HepG2 (cell line): ENCODE data around the gene EEFSEC. TPM values are rescaled to one million over a fixed set of nuclear protein-coding genes. Genes with fewer than 3 reads are reported as not detected.

Experiments
- MYNN ChIP-seq: sonication (generic); formaldehyde crosslinking; IDR thresholded peaks from 2 replicates; pipeline ENCODE4 v1.4.0; 2020; ENCODE audit warnings: mild to moderate bottlenecking, low read depth, missing genetic modification reagents
- SYNCRIP ChIP-seq: fragments of 200-400 bp; formaldehyde crosslinking; IDR thresholded peaks from 2 replicates; pipeline ENCODE4 v1.6.1; 2018; ENCODE audit warnings: mild to moderate bottlenecking, low read depth, low read length; ENCODE audit not compliant: insufficient read depth
- ZFP41 ChIP-seq: sonication (generic); formaldehyde crosslinking; IDR thresholded peaks from 2 replicates; pipeline ENCODE4 v1.4.0; 2020; ENCODE audit warnings: mild to moderate bottlenecking, missing genetic modification reagents, borderline replicate concordance
- ZNF263 ChIP-seq: sonication (generic); formaldehyde crosslinking; IDR thresholded peaks from 2 replicates; pipeline ENCODE4 v1.4.0; 2020; ENCODE audit warnings: missing genetic modification reagents
- ZNF383 ChIP-seq: sonication (generic); formaldehyde crosslinking; IDR thresholded peaks from 2 replicates; pipeline ENCODE4 v1.4.0; 2020; ENCODE audit warnings: missing genetic modification reagents, mild to moderate bottlenecking, borderline replicate concordance
- ZNF558 ChIP-seq: sonication (generic); formaldehyde crosslinking; IDR thresholded peaks from 2 replicates; pipeline ENCODE4 v1.9.0; 2022; ENCODE audit warnings: mild to moderate bottlenecking, missing genetic modification reagents, borderline replicate concordance
- ZNF615 ChIP-seq: sonication (generic); formaldehyde crosslinking; IDR thresholded peaks from 2 replicates; pipeline ENCODE4 v1.5.0; 2020; ENCODE audit warnings: mild to moderate bottlenecking, missing genetic modification reagents, borderline replicate concordance
- ZSCAN31 ChIP-seq: sonication (generic); formaldehyde crosslinking; IDR thresholded peaks from 2 replicates; pipeline ENCODE4 v1.5.0; 2020; ENCODE audit warnings: low read depth, mild to moderate bottlenecking, missing genetic modification reagents
- polyA plus RNA-seq, 8 experiments: library from polyadenylated mRNA; depleted of rRNA in 3 of 8; stranded (reverse) in 7 of 8; unstranded in 1 of 8; fragments of >200 nt; fragmentation: Illumina TruSeq in 4 of 8; extraction: Trizol in 4 of 8; gene quantifications; 2 replicates each; pipeline versions ENCODE4 v1.2.1 to v1.2.3, GENCODE V29; 2011 to 2016; ENCODE audit warnings: low read depth in 4 of 8, missing spikeins in 1 of 8, mixed read lengths in 1 of 8; ENCODE audit not compliant: insufficient read depth in 1 of 8
- total RNA-seq, 5 experiments: library from RNA; depleted of rRNA; stranded (reverse); fragments of >200 nt; fragmentation: Illumina TruSeq; extraction: Trizol; gene quantifications; 2 replicates each; pipeline ENCODE4 v1.2.3, GENCODE V29; 2016; ENCODE audit warnings: low read depth in 1 of 5
- TF ChIP-seq, protein P1 (sequence below): sonication (generic); formaldehyde crosslinking; IDR thresholded peaks from 2 replicates; pipeline ENCODE4 v1.8.0; 2022; ENCODE audit warnings: missing genetic modification reagents, low read depth, mild to moderate bottlenecking, borderline replicate concordance
- TF ChIP-seq, protein P2 (sequence below): sonication (generic); formaldehyde crosslinking; IDR thresholded peaks from 2 replicates; pipeline ENCODE4; 2020; ENCODE audit warnings: missing genetic modification reagents, mild to moderate bottlenecking, borderline replicate concordance
- TF ChIP-seq, protein P3 (sequence below): sonication (generic); formaldehyde crosslinking; IDR thresholded peaks from 2 replicates; pipeline ENCODE4 v1.4.0; 2020; ENCODE audit warnings: mild to moderate bottlenecking, missing genetic modification reagents
- TF ChIP-seq, protein P4 (sequence below), 2 experiments: IDR thresholded peaks; 2 replicates each; pipeline ENCODE4 v1.6.1; 2011 to 2012; ENCODE audit warnings: low read length in 2 of 2, borderline replicate concordance in 1 of 2, low read depth in 1 of 2, mild to moderate bottlenecking in 1 of 2, moderate library complexity in 1 of 2
- TF ChIP-seq, protein P5 (sequence below): sonication (generic); formaldehyde crosslinking; IDR thresholded peaks from 2 replicates; pipeline ENCODE4 v1.8.0; 2022; ENCODE audit warnings: mild to moderate bottlenecking, missing genetic modification reagents, moderate library complexity
- TF ChIP-seq, protein P6 (sequence below): sonication (generic); formaldehyde crosslinking; IDR thresholded peaks from 2 replicates; pipeline ENCODE4 v1.4.0; 2020; ENCODE audit warnings: mild to moderate bottlenecking, missing genetic modification reagents

EEFSEC gene
- total and polyA plus RNA-seq, 2 of the 13 experiments (the other 11 are each of a cell fraction or from before 2014, with no cell fraction given): 6.4 to 24.2 TPM

DNA sequence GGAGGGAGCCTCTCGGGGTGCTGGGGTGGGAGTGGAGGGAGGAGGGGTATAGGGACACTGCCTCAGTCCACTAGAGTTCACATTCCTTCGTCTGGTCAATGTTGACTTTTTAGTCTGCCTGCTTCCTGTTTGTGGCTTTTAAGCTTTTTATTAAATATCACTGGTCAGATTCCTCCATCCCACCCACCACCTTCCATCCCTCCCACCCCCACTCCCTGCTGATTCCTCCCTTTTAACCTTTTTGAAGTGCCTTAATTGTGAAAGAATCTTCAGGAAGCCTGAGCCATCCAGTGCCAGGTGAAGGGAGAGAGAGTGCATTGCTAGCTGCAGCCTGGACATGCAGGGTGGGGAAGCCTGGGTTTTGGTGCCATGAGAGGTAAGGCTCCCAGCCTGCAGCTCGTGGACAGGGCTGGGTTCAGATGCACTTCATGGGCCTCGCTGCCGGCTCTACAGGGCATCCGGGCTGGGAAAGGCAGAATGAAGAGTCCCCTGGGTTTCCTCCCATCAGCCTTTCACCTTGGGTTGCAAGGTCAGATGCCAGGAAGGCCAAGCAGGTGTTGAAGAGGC, 207.5 kb downstream of the EEFSEC start (continued):
- TF ChIP-seq ZFP41 (CRISPR knock-in tag): no peak
- TF ChIP-seq ZNF558 (CRISPR knock-in tag): no peak
- no peak for TF ChIP-seq SYNCRIP
- TF ChIP-seq, protein P1, sequence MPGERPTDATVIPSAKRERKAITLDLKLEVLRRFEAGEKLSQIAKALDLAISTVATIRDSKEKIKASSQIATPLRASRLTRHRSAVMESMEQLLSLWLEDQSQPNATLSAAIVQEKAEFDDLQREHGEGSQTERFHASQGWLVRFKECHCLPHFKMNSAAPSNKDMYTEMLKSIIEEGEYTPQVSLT: no peak
- TF ChIP-seq, protein P2, sequence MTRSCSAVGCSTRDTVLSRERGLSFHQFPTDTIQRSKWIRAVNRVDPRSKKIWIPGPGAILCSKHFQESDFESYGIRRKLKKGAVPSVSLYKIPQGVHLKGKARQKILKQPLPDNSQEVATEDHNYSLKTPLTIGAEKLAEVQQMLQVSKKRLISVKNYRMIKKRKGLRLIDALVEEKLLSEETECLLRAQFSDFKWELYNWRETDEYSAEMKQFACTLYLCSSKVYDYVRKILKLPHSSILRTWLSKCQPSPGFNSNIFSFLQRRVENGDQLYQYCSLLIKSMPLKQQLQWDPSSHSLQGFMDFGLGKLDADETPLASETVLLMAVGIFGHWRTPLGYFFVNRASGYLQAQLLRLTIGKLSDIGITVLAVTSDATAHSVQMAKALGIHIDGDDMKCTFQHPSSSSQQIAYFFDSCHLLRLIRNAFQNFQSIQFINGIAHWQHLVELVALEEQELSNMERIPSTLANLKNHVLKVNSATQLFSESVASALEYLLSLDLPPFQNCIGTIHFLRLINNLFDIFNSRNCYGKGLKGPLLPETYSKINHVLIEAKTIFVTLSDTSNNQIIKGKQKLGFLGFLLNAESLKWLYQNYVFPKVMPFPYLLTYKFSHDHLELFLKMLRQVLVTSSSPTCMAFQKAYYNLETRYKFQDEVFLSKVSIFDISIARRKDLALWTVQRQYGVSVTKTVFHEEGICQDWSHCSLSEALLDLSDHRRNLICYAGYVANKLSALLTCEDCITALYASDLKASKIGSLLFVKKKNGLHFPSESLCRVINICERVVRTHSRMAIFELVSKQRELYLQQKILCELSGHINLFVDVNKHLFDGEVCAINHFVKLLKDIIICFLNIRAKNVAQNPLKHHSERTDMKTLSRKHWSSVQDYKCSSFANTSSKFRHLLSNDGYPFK (CRISPR knock-in tag): no peak
- no peak for TF ChIP-seq ZNF615
- TF ChIP-seq ZNF383 (CRISPR knock-in tag): no peak
- TF ChIP-seq, protein P3, sequence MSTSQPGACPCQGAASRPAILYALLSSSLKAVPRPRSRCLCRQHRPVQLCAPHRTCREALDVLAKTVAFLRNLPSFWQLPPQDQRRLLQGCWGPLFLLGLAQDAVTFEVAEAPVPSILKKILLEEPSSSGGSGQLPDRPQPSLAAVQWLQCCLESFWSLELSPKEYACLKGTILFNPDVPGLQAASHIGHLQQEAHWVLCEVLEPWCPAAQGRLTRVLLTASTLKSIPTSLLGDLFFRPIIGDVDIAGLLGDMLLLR (CRISPR knock-in tag): no peak
- TF ChIP-seq ZSCAN31 (CRISPR knock-in tag): no peak
- TF ChIP-seq, protein P4, sequence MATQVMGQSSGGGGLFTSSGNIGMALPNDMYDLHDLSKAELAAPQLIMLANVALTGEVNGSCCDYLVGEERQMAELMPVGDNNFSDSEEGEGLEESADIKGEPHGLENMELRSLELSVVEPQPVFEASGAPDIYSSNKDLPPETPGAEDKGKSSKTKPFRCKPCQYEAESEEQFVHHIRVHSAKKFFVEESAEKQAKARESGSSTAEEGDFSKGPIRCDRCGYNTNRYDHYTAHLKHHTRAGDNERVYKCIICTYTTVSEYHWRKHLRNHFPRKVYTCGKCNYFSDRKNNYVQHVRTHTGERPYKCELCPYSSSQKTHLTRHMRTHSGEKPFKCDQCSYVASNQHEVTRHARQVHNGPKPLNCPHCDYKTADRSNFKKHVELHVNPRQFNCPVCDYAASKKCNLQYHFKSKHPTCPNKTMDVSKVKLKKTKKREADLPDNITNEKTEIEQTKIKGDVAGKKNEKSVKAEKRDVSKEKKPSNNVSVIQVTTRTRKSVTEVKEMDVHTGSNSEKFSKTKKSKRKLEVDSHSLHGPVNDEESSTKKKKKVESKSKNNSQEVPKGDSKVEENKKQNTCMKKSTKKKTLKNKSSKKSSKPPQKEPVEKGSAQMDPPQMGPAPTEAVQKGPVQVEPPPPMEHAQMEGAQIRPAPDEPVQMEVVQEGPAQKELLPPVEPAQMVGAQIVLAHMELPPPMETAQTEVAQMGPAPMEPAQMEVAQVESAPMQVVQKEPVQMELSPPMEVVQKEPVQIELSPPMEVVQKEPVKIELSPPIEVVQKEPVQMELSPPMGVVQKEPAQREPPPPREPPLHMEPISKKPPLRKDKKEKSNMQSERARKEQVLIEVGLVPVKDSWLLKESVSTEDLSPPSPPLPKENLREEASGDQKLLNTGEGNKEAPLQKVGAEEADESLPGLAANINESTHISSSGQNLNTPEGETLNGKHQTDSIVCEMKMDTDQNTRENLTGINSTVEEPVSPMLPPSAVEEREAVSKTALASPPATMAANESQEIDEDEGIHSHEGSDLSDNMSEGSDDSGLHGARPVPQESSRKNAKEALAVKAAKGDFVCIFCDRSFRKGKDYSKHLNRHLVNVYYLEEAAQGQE (IDR thresholded peaks at IDR 0.05; ENCODE audit: borderline replicate concordance in 1 of 2, low read depth in 1 of 2, low read length in 2 of 2): no peak
- TF ChIP-seq, protein P5, sequence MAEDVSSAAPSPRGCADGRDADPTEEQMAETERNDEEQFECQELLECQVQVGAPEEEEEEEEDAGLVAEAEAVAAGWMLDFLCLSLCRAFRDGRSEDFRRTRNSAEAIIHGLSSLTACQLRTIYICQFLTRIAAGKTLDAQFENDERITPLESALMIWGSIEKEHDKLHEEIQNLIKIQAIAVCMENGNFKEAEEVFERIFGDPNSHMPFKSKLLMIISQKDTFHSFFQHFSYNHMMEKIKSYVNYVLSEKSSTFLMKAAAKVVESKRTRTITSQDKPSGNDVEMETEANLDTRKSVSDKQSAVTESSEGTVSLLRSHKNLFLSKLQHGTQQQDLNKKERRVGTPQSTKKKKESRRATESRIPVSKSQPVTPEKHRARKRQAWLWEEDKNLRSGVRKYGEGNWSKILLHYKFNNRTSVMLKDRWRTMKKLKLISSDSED (CRISPR knock-in tag): no peak
- peak; percentile 65; the same call in 1 of the 2 replicates for TF ChIP-seq ZNF263 (CRISPR knock-in tag)
- TF ChIP-seq, protein P6, sequence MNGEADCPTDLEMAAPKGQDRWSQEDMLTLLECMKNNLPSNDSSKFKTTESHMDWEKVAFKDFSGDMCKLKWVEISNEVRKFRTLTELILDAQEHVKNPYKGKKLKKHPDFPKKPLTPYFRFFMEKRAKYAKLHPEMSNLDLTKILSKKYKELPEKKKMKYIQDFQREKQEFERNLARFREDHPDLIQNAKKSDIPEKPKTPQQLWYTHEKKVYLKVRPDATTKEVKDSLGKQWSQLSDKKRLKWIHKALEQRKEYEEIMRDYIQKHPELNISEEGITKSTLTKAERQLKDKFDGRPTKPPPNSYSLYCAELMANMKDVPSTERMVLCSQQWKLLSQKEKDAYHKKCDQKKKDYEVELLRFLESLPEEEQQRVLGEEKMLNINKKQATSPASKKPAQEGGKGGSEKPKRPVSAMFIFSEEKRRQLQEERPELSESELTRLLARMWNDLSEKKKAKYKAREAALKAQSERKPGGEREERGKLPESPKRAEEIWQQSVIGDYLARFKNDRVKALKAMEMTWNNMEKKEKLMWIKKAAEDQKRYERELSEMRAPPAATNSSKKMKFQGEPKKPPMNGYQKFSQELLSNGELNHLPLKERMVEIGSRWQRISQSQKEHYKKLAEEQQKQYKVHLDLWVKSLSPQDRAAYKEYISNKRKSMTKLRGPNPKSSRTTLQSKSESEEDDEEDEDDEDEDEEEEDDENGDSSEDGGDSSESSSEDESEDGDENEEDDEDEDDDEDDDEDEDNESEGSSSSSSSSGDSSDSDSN (CRISPR knock-in tag): no peak; the same call in 1 of the 2 replicates
- TF ChIP-seq MYNN (CRISPR knock-in tag): no peak
